ENCODE measurements around the gene PACSIN1. TPM values are rescaled to one million over a fixed set of nuclear protein-coding genes. Genes with fewer than 3 reads are reported as not detected.

The PACSIN1 gene
- total and polyA plus RNA-seq, 7 donors: 0.36 to 1.9 (median 0.68) TPM; not detected in 2

DNA sequence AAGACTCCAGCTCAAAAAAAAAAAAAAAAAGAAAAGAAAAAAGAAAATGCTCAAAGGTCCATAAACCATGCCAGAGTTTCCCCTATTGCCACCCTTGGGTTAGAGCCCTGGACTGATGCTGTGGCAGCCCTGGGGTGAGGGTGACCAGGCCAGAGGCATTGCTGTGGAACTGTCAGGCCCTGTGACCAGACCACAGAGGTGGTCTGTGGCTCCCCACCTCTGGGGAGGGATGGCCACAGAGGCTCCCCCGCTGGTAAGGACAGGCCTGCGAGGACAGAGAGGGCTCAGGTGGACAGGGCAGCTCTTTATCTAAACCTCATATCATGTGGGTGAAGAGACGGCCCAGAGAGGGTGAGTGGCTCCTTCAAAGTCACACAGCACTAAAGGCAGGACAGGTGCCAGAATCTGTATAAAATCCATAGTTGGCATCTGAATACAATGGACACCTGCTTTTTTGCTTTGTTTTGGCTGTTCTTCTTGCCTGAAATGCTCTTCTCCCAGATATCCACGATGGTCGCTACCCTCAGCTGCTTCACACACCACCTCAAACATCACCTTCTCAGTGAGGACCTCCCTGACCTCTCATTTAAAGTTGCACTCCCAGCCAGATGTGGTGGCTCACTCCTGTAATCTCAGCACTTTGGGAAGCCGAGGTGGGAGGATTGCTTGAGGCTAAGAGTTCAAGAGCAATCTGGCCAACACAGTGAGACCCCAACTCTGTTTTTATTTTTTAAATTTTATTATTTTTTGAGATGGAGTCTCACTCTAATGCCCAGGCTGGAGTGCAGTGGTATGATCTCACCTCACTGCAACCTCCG is 112.8 kb downstream of the PACSIN1 start:
- intact Hi-C loops (cut with DNase I): no loop called here
- Histone ChIP-seq H3K27ac (no peak overlapping the region), H3K4me1 (no peaks in the 10 kb centered on the region), H3K36me3 (no peaks in the 10 kb centered on the region), H3K27me3 (no peaks in the 10 kb centered on the region), H3K9me3 (no peaks in the 10 kb centered on the region), H3K4me3 (no peak overlapping the region)
- WGBS, 2 donors: 91 to 95% methylated on average over 7 of the region's 7 CpGs
- no peak for TF ChIP-seq POLR2AphosphoS5 (IDR thresholded peaks at IDR 0.05)
- no peak for TF ChIP-seq EP300 (IDR thresholded peaks at IDR 0.05)
- no peak for TF ChIP-seq CTCF (IDR thresholded peaks at IDR 0.05)
- no peak for TF ChIP-seq POLR2A (IDR thresholded peaks at IDR 0.05)
- DNase-seq: no peak

DNA sequence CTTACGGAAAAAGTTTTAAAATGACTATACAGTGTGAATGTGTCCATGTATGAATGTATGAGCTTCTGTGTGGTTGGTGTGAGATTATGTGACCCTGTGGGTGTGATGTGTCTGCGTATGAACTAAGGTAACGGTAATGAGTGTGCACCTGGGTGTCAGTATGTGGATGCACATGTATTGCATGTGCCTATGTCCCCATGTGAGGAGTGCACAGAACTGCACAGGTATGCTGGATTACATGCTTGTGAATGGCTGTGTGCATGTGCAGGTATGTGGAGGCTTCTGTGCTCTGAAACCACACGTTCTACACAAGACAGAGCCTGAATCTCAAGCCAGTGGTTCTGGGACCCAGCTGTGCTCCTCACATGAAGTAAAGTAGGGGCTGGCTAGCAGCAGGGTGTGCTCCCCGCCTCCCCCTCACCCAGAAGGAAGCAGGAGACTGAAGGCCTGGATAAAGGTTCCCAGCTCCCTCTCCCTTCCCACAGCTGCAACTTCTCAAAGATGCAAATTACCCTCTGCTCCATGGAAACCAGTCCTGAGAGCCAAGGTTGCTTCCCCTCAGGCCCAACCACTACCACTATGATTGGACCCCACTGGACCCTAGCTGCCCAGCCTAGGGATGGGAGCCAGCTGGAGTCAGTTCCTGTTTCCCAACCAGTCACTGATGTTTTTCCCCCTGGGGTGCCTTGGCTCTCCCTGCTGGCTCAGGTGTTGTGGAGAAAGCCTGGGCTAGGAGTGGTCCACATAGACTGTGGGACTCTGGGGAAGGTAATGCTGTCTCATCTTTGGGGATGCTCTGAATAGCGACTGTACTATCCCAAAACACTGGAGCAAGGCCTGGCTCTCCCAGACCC is 115.1 kb downstream of the PACSIN1 start:
- TF ChIP-seq POLR2A (IDR thresholded peaks at IDR 0.05): no peak
- TF ChIP-seq CTCF (IDR thresholded peaks at IDR 0.05): no peak
- peak in 1 of 4 donors; percentile 11 for TF ChIP-seq POLR2AphosphoS5 (IDR thresholded peaks at IDR 0.05)
- TF ChIP-seq EP300 (IDR thresholded peaks at IDR 0.05): no peak
- Histone ChIP-seq H3K27me3 (no peaks in the 10 kb centered on the region), H3K4me1 (peaks cover 0 to 4% (median 0%) of the 10 kb centered on the region in 4 donors), H3K9me3 (no peaks in the 10 kb centered on the region), H3K36me3 (no peaks in the 10 kb centered on the region), H3K4me3 (no peak overlapping the region), H3K27ac (no peak overlapping the region)
- WGBS, 2 donors: 87 to 93% methylated on average over 6 of the region's 6 CpGs
- DNase-seq: no peak
- intact Hi-C loops (cut with DNase I): no loop called here

GRCh38 chr6:34581561-34581920 is 115.7 kb downstream of the PACSIN1 start:
- Histone ChIP-seq H3K4me3 (no peak overlapping the region), H3K27ac (no peak overlapping the region), H3K4me1 (peaks cover 0 to 4% (median 0%) of the 10 kb centered on the region in 4 donors), H3K36me3 (peaks cover 0 to 1% (median 0%) of the 10 kb centered on the region in 4 donors), H3K9me3 (no peaks in the 10 kb centered on the region), H3K27me3 (no peaks in the 10 kb centered on the region)
- intact Hi-C loops (cut with DNase I): no loop called here
- 96 to 98% methylated on average over 4 of the region's 4 CpGs for WGBS, 2 donors
- DNase-seq: no peak
- TF ChIP-seq EP300 (IDR thresholded peaks at IDR 0.05) (no peak), CTCF (IDR thresholded peaks at IDR 0.05) (no peak), POLR2AphosphoS5 (IDR thresholded peaks at IDR 0.05) (no peak)

GRCh38 chr6:34583461-34583860 is 117.6 kb downstream of the PACSIN1 start:
- intact Hi-C loops (cut with DNase I): no loop called here
- Histone ChIP-seq H3K27ac (no peak overlapping the region), H3K36me3 (peaks cover 0 to 17% (median 2%) of the 10 kb centered on the region in 4 donors), H3K4me3 (no peak overlapping the region), H3K9me3 (no peaks in the 10 kb centered on the region), H3K27me3 (no peaks in the 10 kb centered on the region), H3K4me1 (peaks cover 0 to 4% (median 0%) of the 10 kb centered on the region in 4 donors)
- DNase-seq: no peak
- 89 to 96% methylated on average over 6 of the region's 6 CpGs for WGBS, 2 donors
- TF ChIP-seq EP300 (IDR thresholded peaks at IDR 0.05) (no peak), POLR2AphosphoS5 (IDR thresholded peaks at IDR 0.05) (no peak), CTCF (IDR thresholded peaks at IDR 0.05) (no peak), POLR2A (IDR thresholded peaks at IDR 0.05) (no peak)
